GM19455 (cell line): ENCODE measurements around the gene HECTD4.
"Not testable (repeated sequence)": the region's sequence is repeated elsewhere in the genome, so short reads cannot be mapped to it uniquely, and the experiment has no call there.

Experiments
- ATAC-seq: cut with Tn5 transposase; IDR thresholded peaks from one replicate; pipeline ENCODE4 v1.9.1; 2021; ENCODE audit not compliant: unreplicated experiment

HECTD4 gene

DNA sequence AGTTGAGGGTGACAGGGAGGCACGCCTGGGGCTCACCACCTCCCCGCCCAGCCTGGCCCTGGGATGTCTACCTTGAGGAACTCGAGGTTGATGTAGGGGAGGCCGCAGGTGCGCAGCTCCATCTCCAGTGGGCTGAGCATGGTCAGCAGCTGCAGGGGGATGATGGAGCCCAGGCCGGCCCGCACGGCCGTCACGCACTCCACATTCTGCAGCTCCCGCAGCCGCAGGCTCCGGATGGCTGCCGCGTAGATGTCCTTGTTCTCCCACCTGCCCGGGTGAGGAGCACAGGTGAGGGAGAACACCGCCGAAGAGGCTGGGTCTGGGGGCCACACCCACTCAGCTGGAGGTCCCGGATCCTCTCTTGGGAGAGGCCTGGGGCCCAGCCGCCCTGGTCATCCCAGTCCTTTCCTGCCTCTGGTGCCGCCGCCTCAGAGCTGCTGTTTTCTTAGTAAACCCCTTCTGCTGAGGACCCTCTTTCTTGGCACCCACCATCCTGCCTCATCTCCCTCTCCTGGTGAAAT is 218.7 kb downstream of the HECTD4 start:
- no peak for ATAC-seq

DNA sequence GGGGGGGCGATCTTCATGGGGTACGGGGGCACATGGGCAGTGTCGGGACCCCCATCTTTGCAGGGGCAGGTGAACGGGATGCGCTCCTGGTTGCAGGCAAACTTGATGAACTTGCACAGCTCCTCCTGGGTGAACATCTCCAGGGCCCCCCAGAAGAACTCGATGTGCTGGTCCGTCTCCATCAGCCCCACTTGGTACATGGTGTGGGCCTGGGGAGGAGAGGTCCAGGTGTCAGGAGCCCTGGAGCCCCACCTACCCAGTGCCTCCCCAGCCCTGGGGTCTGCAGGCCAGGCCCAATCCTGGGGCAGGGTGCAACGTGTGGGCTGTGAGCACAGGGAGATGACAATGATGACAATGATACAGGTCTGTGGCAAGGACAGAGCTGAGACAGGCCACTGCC is 219.2 kb downstream of the HECTD4 start:
- no peak for ATAC-seq

DNA sequence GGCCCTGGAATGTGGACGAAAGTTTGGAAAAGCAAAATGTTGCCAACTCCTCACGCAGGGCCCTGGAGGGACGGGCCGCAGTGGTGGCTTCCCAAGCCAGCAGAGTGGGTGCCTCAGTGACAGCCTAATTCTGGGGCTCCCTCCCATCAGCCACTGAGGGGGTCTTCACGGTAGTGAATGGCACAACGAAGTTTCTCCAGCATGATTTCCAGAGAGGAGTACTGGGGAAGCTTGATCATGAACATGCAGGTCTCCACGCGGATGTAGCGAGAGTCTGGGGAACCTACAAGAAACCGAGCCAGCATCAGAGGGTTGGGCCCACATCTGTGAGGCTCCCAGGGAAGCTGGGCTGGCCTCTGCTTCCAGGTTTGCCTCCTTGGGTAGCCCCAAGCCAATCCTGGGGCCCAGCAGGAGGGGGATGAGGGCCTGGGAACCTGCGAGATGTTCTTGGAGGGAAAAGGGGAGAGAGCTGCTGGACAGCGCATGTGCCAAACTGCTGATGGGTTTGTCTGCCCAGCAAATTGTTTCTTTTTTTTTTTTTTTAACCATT is 219.9 kb downstream of the HECTD4 start:
- ATAC-seq = no peak

GRCh38 chr12:112161711-112162110 is 220.5 kb downstream of the HECTD4 start:
- ATAC-seq = no peak

DNA sequence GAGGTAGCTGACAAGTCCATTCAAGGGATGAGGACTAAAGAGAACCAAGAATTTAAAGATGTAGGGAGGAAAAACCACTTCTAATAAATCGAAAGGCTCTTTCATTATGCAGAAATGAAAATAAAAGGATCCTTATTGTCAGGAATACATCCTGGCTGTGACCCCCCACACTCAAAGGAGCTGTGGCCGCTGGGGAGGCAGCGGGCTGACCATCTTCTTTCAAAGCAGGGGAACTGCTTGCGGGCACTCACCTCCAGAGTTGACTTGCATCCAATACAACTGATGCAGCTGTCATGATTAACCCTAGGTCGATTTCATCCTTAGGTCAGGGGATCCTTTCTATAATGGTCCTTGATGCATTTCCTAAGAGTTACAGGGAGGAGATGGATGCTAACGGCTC is 221.6 kb downstream of the HECTD4 start:
- ATAC-seq = no peak

- no peak for ATAC-seq
These were observed 223.1 kb downstream of the HECTD4 start for GRCh38 chr12:112159146-112159541.

- ATAC-seq = not testable (repeated sequence)
These were observed 223.6 kb downstream of the HECTD4 start for GRCh38 chr12:112158461-112159145.

GRCh38 chr12:112153893-112154219 is 228.4 kb downstream of the HECTD4 start:
- no peak for ATAC-seq

- no peak for ATAC-seq
These were observed 228.9 kb downstream of the HECTD4 start for GRCh38 chr12:112153181-112153892.

- ATAC-seq = no peak
These were observed 230.3 kb downstream of the HECTD4 start for GRCh38 chr12:112151766-112152541.

GRCh38 chr12:112149596-112149995 is 232.6 kb downstream of the HECTD4 start:
- no peak for ATAC-seq

- ATAC-seq = no peak
These were observed 234.2 kb downstream of the HECTD4 start for GRCh38 chr12:112148031-112148513.

- no peak for ATAC-seq
These were observed 236.1 kb downstream of the HECTD4 start for GRCh38 chr12:112146123-112146522.

DNA sequence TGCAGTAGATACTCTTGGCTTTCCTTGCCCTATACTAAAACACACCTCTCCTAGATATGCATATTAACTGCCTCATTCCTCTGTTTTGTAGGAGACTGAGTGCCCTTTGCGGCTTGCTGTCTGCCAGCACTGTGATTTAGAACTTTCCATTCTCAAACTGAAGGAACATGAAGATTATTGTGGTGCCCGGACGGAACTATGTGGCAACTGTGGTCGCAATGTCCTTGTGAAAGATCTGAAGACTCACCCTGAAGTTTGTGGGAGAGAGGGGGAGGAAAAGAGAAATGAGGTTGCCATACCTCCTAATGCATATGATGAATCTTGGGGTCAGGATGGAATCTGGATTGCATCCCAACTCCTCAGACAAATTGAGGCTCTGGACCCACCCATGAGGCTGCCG is 241.5 kb downstream of the HECTD4 start:
- ATAC-seq = no peak

DNA sequence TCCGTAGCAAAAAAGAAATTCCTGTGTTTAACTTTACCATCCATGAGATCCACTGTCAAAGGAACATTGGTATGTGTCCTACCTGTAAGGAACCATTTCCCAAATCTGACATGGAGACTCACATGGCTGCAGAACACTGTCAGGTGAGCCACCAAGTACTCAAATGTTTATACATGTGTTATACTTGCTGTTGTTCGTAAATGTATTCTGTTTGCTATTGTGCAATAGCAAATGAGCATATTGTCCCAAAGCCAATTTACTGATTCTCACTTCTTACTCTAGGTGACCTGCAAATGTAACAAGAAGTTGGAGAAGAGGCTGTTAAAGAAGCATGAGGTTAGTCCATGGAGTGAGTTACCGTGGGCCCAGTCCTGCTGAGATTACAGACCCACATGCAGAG is 247.5 kb downstream of the HECTD4 start:
- no peak for ATAC-seq

DNA sequence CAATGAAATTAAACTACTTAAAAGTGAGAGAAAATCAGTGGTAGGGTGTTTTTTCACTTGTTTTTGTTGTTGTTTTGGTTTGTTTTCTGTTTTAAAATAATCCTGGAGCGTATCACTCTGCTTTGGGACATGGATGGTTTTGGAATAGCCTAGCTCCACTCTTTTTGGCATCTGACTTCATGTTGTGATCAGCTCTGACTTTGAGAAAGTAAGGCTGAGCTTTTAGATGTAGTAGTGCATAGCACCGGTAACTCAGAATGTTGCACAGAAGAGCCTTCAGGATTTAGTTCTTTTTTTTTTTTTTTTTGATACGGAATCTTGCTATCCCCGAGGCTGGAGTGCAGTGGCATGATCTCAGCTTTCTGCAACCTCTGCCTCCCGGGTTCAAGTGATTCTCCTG is 248.8 kb downstream of the HECTD4 start:
- no peak for ATAC-seq

GRCh38 chr12:112131686-112132085 is 250.5 kb downstream of the HECTD4 start:
- ATAC-seq = no peak

GRCh38 chr12:112130441-112130998 is 251.7 kb downstream of the HECTD4 start:
- no peak for ATAC-seq

DNA sequence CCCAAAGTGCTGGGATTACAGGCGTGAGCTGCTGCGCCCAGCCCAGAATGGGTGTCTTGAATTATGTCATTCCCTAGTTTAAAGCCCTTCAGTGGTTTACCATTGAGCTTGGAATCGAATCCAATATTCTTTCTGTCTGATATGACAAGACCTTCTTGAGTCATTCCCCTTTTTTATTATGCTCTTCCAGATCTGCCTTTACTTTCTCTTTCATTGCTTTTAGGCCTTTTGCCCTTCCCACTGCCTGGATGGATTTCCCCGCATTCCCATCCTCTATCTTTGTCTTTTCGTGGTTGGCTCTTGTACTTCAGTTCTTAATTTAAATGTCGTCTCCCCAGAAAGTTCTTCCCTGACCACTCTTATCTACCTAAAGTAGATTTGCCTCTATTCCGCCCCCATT is 255.3 kb downstream of the HECTD4 start:
- no peak for ATAC-seq

- no peak for ATAC-seq
These were observed 256.2 kb downstream of the HECTD4 start for GRCh38 chr12:112126000-112126438.
